ENCODE results near the gene PDGFA.

DNA sequence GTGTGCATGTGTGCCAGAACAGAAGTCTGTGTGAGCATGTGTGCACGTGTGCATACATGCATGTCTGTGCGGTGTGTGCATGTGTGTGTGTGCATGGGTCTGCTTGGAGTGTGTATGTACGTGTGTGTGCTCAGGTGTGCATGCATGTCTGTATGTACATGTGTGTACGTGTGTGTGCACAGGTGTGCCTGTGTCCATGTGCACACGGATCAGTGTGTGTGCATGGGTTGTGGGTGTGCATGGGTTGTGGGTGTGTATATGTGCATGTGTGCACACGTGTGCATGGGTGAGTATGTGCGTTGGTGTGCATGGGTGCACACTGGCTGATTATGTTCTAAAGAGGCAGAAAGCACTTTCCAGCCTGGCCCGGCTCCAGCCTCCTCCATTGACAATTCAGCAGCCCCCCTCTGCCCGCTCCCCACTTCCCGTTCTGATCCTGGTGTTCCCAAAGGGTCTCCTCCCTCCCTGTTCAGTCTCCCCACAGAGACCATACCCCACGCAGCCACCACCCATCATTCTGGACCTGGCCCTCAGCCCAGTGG, 44.1 kb upstream of the PDGFA start:
- TF ChIP-seq, protein P1, sequence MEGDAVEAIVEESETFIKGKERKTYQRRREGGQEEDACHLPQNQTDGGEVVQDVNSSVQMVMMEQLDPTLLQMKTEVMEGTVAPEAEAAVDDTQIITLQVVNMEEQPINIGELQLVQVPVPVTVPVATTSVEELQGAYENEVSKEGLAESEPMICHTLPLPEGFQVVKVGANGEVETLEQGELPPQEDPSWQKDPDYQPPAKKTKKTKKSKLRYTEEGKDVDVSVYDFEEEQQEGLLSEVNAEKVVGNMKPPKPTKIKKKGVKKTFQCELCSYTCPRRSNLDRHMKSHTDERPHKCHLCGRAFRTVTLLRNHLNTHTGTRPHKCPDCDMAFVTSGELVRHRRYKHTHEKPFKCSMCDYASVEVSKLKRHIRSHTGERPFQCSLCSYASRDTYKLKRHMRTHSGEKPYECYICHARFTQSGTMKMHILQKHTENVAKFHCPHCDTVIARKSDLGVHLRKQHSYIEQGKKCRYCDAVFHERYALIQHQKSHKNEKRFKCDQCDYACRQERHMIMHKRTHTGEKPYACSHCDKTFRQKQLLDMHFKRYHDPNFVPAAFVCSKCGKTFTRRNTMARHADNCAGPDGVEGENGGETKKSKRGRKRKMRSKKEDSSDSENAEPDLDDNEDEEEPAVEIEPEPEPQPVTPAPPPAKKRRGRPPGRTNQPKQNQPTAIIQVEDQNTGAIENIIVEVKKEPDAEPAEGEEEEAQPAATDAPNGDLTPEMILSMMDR (IDR thresholded peaks at IDR 0.05) = no peak
- TF ChIP-seq POLR2A (IDR thresholded peaks at IDR 0.05) = no peak
